K562 (cell line): ENCODE measurements around the gene CDT1. TPM values are rescaled to one million over a fixed set of nuclear protein-coding genes. Genes with fewer than 3 reads are reported as not detected.

Experiments used
- CBFA2T2 ChIP-seq: fragments of 450-650 bp; conservative IDR thresholded peaks from 2 replicates; pipeline ENCODE4 v1.6.1; 2017; ENCODE audit warnings: mild to moderate bottlenecking
- E2F3 ChIP-seq: fragments of 250-450 bp; sonication (Bioruptor Pico); IDR thresholded peaks from 2 replicates; pipeline ENCODE4 v1.4.0; 2020; ENCODE audit warnings: mild to moderate bottlenecking
- EP400 ChIP-seq: fragments of 450-650 bp; IDR thresholded peaks from 2 replicates; pipeline ENCODE4 v1.6.1; 2017; ENCODE audit warnings: antibody characterized with exemption, mild to moderate bottlenecking, moderate library complexity
- FOXP1 ChIP-seq: sonication (generic); formaldehyde crosslinking; IDR thresholded peaks from 2 replicates; pipeline ENCODE4 v1.8.0; 2022; ENCODE audit warnings: mild to moderate bottlenecking, missing genetic modification reagents
- KLF1 ChIP-seq: fragments of 450-650 bp; IDR thresholded peaks from 2 replicates; pipeline ENCODE4 v1.6.1; 2016; ENCODE audit warnings: missing genetic modification characterization, missing compliant biosample characterization
- LARP7 ChIP-seq: fragments of 450-650 bp; IDR thresholded peaks from 2 replicates; pipeline ENCODE4 v1.6.1; 2016
- MTA3 ChIP-seq: fragments of 450-650 bp; formaldehyde crosslinking; IDR thresholded peaks from 2 replicates; pipeline ENCODE4 v1.6.1; 2017; ENCODE audit warnings: mild to moderate bottlenecking, borderline replicate concordance
- PHF8 ChIP-seq: fragments of 200-600 bp; sonication (generic); IDR thresholded peaks from 2 replicates; pipeline ENCODE4 v1.6.1; 2012; ENCODE audit warnings: mixed run types, mild to moderate bottlenecking, inconsistent platforms, low read length, moderate library complexity, borderline replicate concordance
- POLR2H ChIP-seq: IDR thresholded peaks from 2 replicates; pipeline ENCODE4 v1.6.1; 2016; ENCODE audit warnings: missing genetic modification characterization, low read depth, mild to moderate bottlenecking, control low read depth, missing compliant biosample characterization, moderate library complexity
- RHOXF2B ChIP-seq: fragments of 250-450 bp; sonication (Bioruptor Pico); conservative IDR thresholded peaks from 2 replicates; pipeline ENCODE4 v1.5.1; 2021
- SIX5 ChIP-seq, 2 experiments: IDR thresholded peaks; 2 replicates each; pipeline ENCODE4 v1.6.1; 2011; ENCODE audit warnings: low read length in 2 of 2, borderline replicate concordance in 1 of 2, low read depth in 1 of 2, mild to moderate bottlenecking in 1 of 2, moderate library complexity in 1 of 2; ENCODE audit not compliant: insufficient read depth in 1 of 2
- SMAD2 ChIP-seq: fragments of 150-350 bp; IDR thresholded peaks from 2 replicates; pipeline ENCODE4 v1.6.1; 2014; ENCODE audit warnings: low read depth, mild to moderate bottlenecking, low read length
- SNIP1 ChIP-seq: fragments of 450-650 bp; IDR thresholded peaks from 2 replicates; pipeline ENCODE4 v1.7.1; 2017; ENCODE audit warnings: low read depth, mild to moderate bottlenecking
- TCF3 ChIP-seq: sonication (generic); formaldehyde crosslinking; IDR thresholded peaks from 2 replicates; pipeline ENCODE4 v1.4.0; 2020; ENCODE audit warnings: mild to moderate bottlenecking, missing genetic modification reagents
- U2AF2 ChIP-seq: fragments of 200-400 bp; formaldehyde crosslinking; optimal IDR thresholded peaks from 2 replicates; pipeline ENCODE3; 2017; ENCODE audit warnings: low read depth, mild to moderate bottlenecking, low read length
- ZBTB7A ChIP-seq: IDR thresholded peaks from 2 replicates; pipeline ENCODE4 v1.6.1; 2011; ENCODE audit warnings: low read depth, mild to moderate bottlenecking, low read length, moderate library complexity, borderline replicate concordance; ENCODE audit not compliant: control insufficient read depth
- ZNF778 ChIP-seq: fragments of 450-650 bp; formaldehyde crosslinking; IDR thresholded peaks from 2 replicates; pipeline ENCODE4 v1.4.0; 2020; ENCODE audit warnings: mild to moderate bottlenecking, moderate library complexity
- ZNF785 ChIP-seq: fragments of 250-450 bp; sonication (Bioruptor Pico); IDR thresholded peaks from 2 replicates; pipeline ENCODE4 v1.4.0; 2020; ENCODE audit warnings: mild to moderate bottlenecking
- polyA plus RNA-seq, 8 experiments: library from polyadenylated mRNA; depleted of rRNA in 4 of 8; stranded (reverse) in 5 of 8; unstranded in 3 of 8; fragments of >200 nt; fragmentation: Nextera tagmentation in 2 of 8; fragmentation: Illumina TruSeq in 1 of 8; extraction: Ambion mirVana in 2 of 8; extraction: Trizol in 1 of 8; gene quantifications; 2 replicates each; pipeline versions ENCODE4 v1.2.1 to v1.2.3, GENCODE V29; 2011 to 2014; ENCODE audit warnings: inconsistent platforms in 1 of 8, missing spikeins in 1 of 8
- total RNA-seq, 7 experiments: library from RNA; depleted of rRNA in 6 of 7; stranded (reverse); fragments of >200 nt in 6 of 7; fragmentation: Illumina TruSeq in 2 of 7; extraction: Trizol in 2 of 7; gene quantifications; 2 replicates each; pipeline versions ENCODE4 v1.2.1 to v1.2.3, GENCODE V29; 2011 to 2021; ENCODE audit warnings: low replicate concordance in 1 of 7
- TF ChIP-seq, protein P1 (sequence below): fragments of 450-650 bp; IDR thresholded peaks from 2 replicates; pipeline ENCODE4 v1.6.1; 2016; ENCODE audit warnings: mild to moderate bottlenecking
- TF ChIP-seq, protein P2 (sequence below): fragments of 450-650 bp; IDR thresholded peaks from 2 replicates; pipeline ENCODE4 v1.6.1; 2014; ENCODE audit warnings: low read depth, mild to moderate bottlenecking, moderate library complexity, borderline replicate concordance
- TF ChIP-seq, protein P3 (sequence below): fragments of 450-650 bp; formaldehyde crosslinking; IDR thresholded peaks from 2 replicates; pipeline ENCODE4 v1.4.0; 2022; ENCODE audit warnings: missing genetic modification characterization
- TF ChIP-seq, protein P4 (sequence below): fragments of 250-450 bp; sonication (Bioruptor Pico); IDR thresholded peaks from 2 replicates; pipeline ENCODE4 v1.8.0; 2022; ENCODE audit warnings: moderate library complexity, mild to moderate bottlenecking, inconsistent platforms

CDT1 gene
- total and polyA plus RNA-seq, 9 of the 15 experiments (the other 6 are each of a cell fraction or from before 2014, with no cell fraction given) = 0.92 to 178 (median 14.2) TPM

DNA sequence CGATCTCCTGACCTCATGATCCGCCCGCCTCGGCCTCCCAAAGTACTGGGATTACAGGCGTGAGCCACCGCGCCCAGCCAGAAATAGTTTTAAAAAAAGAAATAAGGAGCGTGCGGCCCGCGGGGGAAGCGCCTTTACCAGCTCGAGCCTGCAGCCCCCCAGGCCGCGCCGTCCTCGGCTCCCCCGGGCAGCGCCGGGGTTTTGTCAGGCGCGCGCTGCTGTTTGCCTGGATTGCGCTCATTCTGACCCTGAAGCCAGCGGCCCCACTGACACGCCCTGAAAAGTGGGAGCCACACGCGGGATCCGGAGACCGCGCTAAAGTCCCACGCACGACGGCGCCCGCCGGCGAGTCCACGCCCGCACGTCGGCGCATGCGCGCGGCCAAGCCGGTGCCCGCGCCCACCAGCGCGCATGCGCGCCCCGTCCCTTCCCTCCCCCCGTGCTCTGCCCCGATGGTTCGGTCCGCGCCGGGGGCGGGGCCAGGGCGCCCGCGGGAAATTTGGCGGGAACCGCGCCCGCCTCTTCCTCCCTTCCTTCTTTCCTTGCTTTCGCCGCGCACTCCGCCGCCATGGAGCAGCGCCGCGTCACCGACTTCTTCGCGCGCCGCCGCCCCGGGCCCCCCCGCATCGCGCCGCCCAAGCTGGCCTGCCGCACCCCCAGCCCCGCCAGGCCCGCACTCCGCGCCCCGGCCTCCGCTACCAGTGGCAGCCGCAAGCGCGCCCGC lies at the start of gene CDT1 (continued):
- TF ChIP-seq, protein P1, sequence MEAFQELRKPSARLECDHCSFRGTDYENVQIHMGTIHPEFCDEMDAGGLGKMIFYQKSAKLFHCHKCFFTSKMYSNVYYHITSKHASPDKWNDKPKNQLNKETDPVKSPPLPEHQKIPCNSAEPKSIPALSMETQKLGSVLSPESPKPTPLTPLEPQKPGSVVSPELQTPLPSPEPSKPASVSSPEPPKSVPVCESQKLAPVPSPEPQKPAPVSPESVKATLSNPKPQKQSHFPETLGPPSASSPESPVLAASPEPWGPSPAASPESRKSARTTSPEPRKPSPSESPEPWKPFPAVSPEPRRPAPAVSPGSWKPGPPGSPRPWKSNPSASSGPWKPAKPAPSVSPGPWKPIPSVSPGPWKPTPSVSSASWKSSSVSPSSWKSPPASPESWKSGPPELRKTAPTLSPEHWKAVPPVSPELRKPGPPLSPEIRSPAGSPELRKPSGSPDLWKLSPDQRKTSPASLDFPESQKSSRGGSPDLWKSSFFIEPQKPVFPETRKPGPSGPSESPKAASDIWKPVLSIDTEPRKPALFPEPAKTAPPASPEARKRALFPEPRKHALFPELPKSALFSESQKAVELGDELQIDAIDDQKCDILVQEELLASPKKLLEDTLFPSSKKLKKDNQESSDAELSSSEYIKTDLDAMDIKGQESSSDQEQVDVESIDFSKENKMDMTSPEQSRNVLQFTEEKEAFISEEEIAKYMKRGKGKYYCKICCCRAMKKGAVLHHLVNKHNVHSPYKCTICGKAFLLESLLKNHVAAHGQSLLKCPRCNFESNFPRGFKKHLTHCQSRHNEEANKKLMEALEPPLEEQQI = no peak
- TF ChIP-seq TCF3 (CRISPR knock-in tag) (no peak), SNIP1 (no peak), PHF8 (peak; percentile 64; the same call in 1 of the 2 replicates), ZNF785 (no peak), POLR2H (peak; percentile 34), SIX5 (IDR thresholded peaks at IDR 0.05; ENCODE audit: borderline replicate concordance in 1 of 2, insufficient read depth in 1 of 2, low read depth in 1 of 2, low read length in 2 of 2) (peak; percentile 4 to 24; a peak in 2 of 4 replicates), KLF1 (tag) (0 out of 2 replicates have a peak, but pooled peaks have one; percentile 13), U2AF2 (no peak), ZBTB7A (peak; percentile 32; the same call in 1 of the 2 replicates), CBFA2T2 (no peak), FOXP1 (CRISPR knock-in tag) (peak; percentile 80), SMAD2 (no peak), EP400 (peak; percentile 59), ZNF778 (CRISPR knock-in tag) (no peak), E2F3 (CRISPR knock-in tag) (peak; percentile 100), MTA3 (peak; percentile 96), RHOXF2B (CRISPR knock-in tag) (no peak), LARP7 (no peak)
- TF ChIP-seq, protein P2, sequence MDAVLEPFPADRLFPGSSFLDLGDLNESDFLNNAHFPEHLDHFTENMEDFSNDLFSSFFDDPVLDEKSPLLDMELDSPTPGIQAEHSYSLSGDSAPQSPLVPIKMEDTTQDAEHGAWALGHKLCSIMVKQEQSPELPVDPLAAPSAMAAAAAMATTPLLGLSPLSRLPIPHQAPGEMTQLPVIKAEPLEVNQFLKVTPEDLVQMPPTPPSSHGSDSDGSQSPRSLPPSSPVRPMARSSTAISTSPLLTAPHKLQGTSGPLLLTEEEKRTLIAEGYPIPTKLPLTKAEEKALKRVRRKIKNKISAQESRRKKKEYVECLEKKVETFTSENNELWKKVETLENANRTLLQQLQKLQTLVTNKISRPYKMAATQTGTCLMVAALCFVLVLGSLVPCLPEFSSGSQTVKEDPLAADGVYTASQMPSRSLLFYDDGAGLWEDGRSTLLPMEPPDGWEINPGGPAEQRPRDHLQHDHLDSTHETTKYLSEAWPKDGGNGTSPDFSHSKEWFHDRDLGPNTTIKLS = peak; percentile 67
- TF ChIP-seq, protein P3, sequence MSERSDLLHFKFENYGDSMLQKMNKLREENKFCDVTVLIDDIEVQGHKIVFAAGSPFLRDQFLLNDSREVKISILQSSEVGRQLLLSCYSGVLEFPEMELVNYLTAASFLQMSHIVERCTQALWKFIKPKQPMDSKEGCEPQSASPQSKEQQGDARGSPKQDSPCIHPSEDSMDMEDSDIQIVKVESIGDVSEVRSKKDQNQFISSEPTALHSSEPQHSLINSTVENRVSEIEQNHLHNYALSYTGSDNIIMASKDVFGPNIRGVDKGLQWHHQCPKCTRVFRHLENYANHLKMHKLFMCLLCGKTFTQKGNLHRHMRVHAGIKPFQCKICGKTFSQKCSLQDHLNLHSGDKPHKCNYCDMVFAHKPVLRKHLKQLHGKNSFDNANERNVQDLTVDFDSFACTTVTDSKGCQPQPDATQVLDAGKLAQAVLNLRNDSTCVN (CRISPR knock-in tag) = no peak
- TF ChIP-seq, protein P4, sequence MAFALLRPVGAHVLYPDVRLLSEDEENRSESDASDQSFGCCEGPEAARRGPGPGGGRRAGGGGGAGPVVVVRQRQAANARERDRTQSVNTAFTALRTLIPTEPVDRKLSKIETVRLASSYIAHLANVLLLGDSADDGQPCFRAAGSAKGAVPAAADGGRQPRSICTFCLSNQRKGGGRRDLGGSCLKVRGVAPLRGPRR (CRISPR knock-in tag) = no peak
